BJ (cell line): ENCODE results near the gene NPTX1. TPM values are rescaled to one million over a fixed set of nuclear protein-coding genes. Genes with fewer than 3 reads are reported as not detected.

ENCODE experiments used
- CTCF ChIA-PET: fragments of 350-600 bp; formaldehyde crosslinking; extraction: SDS; loops from one replicate; lab custom pipeline; 2021; ENCODE audit warnings: antibody characterized with exemption, inconsistent platforms; lab: Yijun Ruan, JAX
- POLR2A ChIA-PET: fragments of 300-600 bp; sonication (Branson Sonifier 250); formaldehyde crosslinking; extraction: SDS; loops from one replicate; lab custom pipeline; 2021; ENCODE audit warnings: antibody characterized with exemption; lab: Charles Lee
- DNase-seq: peaks from one replicate; pipeline ENCODE4 v3.0.0-alpha.2; 2011; ENCODE audit warnings: low read depth
- H3K27me3 ChIP-seq: 2 replicates; pipeline ENCODE4 v1.6.0; 2011; ENCODE audit warnings: low read length; ENCODE audit not compliant: control insufficient read depth, insufficient read depth
- H3K36me3 ChIP-seq: 2 replicates; pipeline ENCODE4 v1.5.1; 2011; ENCODE audit warnings: low read length; ENCODE audit not compliant: control insufficient read depth, insufficient read depth
- H3K4me3 ChIP-seq: 2 replicates; pipeline ENCODE4 v1.5.1; 2011; ENCODE audit warnings: low read depth, mild to moderate bottlenecking, control low read depth, low read length
- polyA plus RNA-seq: library from polyadenylated mRNA; depleted of rRNA; stranded (reverse); fragments of >200 nt; gene quantifications from 2 replicates; pipeline ENCODE4 v1.2.3, GENCODE V29; 2011
- TF ChIP-seq, protein P1 (sequence below): IDR thresholded peaks from 2 replicates; pipeline ENCODE4 v1.5.1; 2011; ENCODE audit warnings: low read depth, mild to moderate bottlenecking, control low read depth, inconsistent platforms, low read length, moderate library complexity; ENCODE audit not compliant: insufficient read depth

Gene NPTX1
- polyA plus RNA-seq, 1 experiment = 0.43 TPM

DNA sequence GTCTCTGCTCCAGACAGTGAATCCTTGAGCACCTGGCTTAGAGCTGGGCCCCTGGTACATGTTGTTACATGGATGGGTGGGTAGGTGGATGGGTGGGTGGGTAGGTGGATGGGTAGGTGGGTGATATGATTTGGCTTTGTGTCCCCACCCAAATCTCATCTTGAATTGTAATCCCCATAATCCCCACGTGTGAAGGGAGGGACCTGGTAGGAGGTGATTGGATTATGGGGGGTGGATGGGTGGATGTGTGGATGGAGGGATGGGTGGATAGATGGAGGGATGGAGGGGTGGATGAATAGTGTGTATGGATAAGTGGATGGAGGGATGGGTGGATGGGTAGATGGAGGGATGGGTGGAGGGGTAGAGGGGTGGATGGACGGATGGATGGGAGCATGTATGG is 26.6 kb upstream of the NPTX1 start:
- POLR2A ChIA-PET = no interaction called here
- Histone ChIP-seq H3K36me3 (no peaks in the 10 kb centered on the region), H3K4me3 (no peak overlapping the region), H3K27me3 (no peaks in the 10 kb centered on the region; the same call in 1 of the 2 replicates)
- TF ChIP-seq, protein P1, sequence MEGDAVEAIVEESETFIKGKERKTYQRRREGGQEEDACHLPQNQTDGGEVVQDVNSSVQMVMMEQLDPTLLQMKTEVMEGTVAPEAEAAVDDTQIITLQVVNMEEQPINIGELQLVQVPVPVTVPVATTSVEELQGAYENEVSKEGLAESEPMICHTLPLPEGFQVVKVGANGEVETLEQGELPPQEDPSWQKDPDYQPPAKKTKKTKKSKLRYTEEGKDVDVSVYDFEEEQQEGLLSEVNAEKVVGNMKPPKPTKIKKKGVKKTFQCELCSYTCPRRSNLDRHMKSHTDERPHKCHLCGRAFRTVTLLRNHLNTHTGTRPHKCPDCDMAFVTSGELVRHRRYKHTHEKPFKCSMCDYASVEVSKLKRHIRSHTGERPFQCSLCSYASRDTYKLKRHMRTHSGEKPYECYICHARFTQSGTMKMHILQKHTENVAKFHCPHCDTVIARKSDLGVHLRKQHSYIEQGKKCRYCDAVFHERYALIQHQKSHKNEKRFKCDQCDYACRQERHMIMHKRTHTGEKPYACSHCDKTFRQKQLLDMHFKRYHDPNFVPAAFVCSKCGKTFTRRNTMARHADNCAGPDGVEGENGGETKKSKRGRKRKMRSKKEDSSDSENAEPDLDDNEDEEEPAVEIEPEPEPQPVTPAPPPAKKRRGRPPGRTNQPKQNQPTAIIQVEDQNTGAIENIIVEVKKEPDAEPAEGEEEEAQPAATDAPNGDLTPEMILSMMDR = no peak
- CTCF ChIA-PET = no interaction called here
- no peak for DNase-seq

DNA sequence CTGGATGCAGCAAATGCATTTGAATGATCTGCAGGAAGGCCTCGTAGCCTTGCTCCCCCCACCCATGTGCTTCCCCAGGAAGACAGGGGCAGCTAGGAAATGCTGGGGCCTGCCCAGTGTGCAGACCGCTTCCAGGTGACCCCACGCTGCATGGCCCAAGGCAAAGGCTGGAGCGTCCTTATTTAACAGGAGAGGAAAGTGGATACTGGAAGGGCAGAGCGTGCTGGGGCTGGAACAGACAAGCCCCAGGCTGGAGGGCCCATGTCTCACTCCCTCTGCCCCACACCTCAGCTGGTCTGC is 26.1 kb upstream of the NPTX1 start:
- no peak for DNase-seq
- H3K27me3 ChIP-seq = no peaks in the 10 kb centered on the region; the same call in 1 of the 2 replicates
- H3K4me3 ChIP-seq = no peak overlapping the region
- CTCF ChIA-PET = no interaction called here
- POLR2A ChIA-PET = no interaction called here
- H3K36me3 ChIP-seq = no peaks in the 10 kb centered on the region
- TF ChIP-seq, protein P1 = no peak

DNA sequence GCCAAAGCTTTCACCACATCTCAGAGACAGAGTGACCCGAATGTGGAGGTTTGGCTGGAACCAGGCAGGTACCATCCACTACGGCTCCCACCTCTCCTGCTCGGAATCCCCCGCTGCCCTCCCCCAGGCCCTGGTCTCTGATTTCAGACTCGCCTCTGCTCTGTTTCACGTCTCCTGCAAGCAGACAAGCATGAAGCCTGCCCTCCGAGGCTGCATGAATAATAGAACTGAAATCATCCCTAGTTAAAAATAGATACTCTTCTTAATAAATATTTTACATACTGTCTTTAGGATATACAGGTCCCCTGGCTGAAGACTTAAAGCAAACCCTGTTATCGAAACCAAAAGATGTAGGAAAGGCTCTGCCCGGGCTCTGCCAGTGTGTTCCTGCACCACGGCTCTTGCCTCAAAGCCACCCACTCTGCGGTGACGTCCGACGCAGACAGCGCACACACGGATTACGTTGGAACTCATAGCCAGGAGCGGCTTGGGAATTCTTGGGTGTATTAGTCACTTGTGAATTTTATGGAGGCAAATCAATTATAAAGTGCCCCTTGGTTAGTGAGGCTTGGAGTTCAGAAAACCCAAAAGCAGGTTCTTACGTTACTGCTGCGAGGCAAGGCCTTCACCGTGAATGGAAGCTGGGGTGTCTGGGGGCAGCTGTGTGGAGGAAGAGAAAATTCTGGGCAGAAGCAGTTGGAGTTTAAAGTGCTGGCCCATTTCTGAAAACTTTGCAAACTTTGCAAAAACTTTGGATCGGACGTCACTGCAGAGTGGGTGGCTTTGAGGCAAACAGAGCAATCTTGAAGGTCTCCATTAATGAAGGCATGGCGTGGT is 25.6 kb upstream of the NPTX1 start:
- Histone ChIP-seq H3K4me3 (no peak overlapping the region), H3K36me3 (no peaks in the 10 kb centered on the region), H3K27me3 (no peaks in the 10 kb centered on the region; the same call in 1 of the 2 replicates)
- TF ChIP-seq, protein P1 = no peak
- ChIA-PET POLR2A (no interaction called here), CTCF (no interaction called here)
- DNase-seq = no peak

DNA sequence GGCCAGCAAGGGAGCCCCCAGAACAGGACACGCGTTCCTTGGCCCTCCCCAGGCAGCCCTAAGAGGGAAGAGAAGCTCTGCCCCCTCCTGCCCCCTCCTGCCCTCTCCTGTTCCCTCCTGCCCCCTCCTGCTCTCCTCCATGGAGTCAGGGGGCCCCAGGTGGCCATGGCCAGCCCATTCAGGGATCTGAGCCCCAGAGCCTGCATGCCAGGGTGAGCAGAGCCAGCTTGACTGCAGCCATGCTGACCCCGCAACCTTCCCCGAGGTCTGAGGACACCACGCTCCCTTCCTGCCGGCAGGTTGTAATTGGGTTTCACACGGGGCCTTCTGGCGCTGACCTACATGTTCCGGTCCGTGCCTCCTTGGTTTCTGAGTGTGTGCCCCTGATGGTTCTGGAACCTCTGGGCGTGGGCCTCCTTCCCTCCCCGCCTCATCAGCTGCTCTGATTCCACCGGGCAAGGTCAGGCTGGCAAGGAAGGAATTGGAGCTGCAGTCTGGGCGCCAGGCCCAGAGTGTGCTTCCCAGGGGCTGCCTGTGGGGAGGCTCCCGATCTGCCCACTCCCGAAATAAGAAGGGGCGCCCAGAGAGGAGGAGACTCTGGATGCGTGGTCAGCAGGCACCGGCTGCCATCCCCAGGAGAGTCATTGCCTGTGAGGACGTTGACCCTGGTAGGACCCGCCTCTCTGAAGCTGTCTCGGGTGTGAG is 23.7 kb upstream of the NPTX1 start:
- no peak for DNase-seq
- TF ChIP-seq, protein P1 = no peak
- H3K36me3 ChIP-seq = no peaks in the 10 kb centered on the region
- no peak overlapping the region for H3K4me3 ChIP-seq
- ChIA-PET POLR2A (no interaction called here), CTCF (no interaction called here)
- no peaks in the 10 kb centered on the region; the same call in 1 of the 2 replicates for H3K27me3 ChIP-seq

DNA sequence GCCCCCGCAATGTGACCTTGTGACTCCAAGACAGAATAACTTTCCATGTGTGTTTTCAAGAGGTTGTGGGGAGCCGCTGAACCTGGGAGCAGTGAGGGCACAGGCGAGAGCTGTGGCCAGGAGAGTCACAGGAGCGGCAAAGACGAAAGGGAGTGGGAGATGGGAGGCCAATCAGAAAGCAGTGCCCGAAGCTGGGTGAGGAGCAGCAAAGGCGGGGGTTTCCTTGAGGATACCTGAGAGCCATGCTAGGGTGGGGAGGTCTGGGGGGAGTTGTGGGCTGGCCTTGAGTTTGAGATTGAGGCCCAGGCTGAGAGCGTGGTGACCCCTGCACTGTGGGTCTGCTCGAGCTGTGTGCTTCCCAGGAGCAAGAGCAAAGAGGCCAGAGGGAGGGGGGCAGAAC is 23.2 kb upstream of the NPTX1 start:
- CTCF ChIA-PET = no interaction called here
- no peak for DNase-seq
- TF ChIP-seq, protein P1 = no peak
- Histone ChIP-seq H3K4me3 (no peak overlapping the region), H3K36me3 (no peaks in the 10 kb centered on the region), H3K27me3 (no peaks in the 10 kb centered on the region; the same call in 1 of the 2 replicates)
- POLR2A ChIA-PET = no interaction called here
